K562 (cell line): Measurements from ENCODE around the gene FDX2. TPM values are rescaled to one million over a fixed set of nuclear protein-coding genes. Genes with fewer than 3 reads are reported as not detected.

Source experiments
- HEY1 ChIP-seq: fragments of 250-450 bp; sonication (Bioruptor Pico); IDR thresholded peaks from 2 replicates; pipeline ENCODE4 v1.5.0; 2020; ENCODE audit warnings: mild to moderate bottlenecking, moderate library complexity, borderline replicate concordance
- MYBL2 ChIP-seq, 2 experiments: fragments of 450-650 bp in 1 of 2; sonication (generic) in 1 of 2; formaldehyde crosslinking in 1 of 2; IDR thresholded peaks; 2 replicates each; pipeline versions ENCODE4 v1.6.1 to v1.8.1; 2017 to 2022; ENCODE audit warnings: borderline replicate concordance in 1 of 2, inconsistent platforms in 1 of 2, low read depth in 1 of 2, mild to moderate bottlenecking in 1 of 2, missing genetic modification reagents in 1 of 2, moderate library complexity in 1 of 2
- NONO ChIP-seq, 2 experiments: fragments of 200-400 bp in 1 of 2; fragments of 450-650 bp in 1 of 2; formaldehyde crosslinking in 1 of 2; IDR thresholded peaks; 2 replicates each; pipeline ENCODE4 v1.6.1; 2017; ENCODE audit warnings: low read depth in 2 of 2, mild to moderate bottlenecking in 2 of 2, moderate library complexity in 2 of 2, low read length in 1 of 2
- NR2C2 ChIP-seq, 2 experiments: fragments of 200-800 bp in 1 of 2; sonication (Bioruptor generic) in 1 of 2; sonication (generic) in 1 of 2; formaldehyde crosslinking in 1 of 2; IDR thresholded peaks; 2 replicates each; pipeline versions ENCODE4 v1.6.1 to v1.8.0; 2016 to 2022; ENCODE audit warnings: mild to moderate bottlenecking in 1 of 2, missing compliant biosample characterization in 1 of 2, missing genetic modification characterization in 1 of 2, missing genetic modification reagents in 1 of 2
- POLR3A ChIP-seq: IDR thresholded peaks from 2 replicates; pipeline ENCODE4 v1.6.1; 2011; ENCODE audit warnings: borderline replicate concordance, mild to moderate bottlenecking, moderate library complexity; ENCODE audit not compliant: insufficient read length, insufficient read depth; ENCODE audit errors: extremely low read depth
- RBM22 ChIP-seq: fragments of 200-400 bp; formaldehyde crosslinking; IDR thresholded peaks from 2 replicates; pipeline ENCODE4 v1.6.1; 2018; ENCODE audit warnings: low read length, low read depth; ENCODE audit not compliant: poor library complexity, severe bottlenecking
- TEAD1 ChIP-seq, 2 experiments: fragments of 450-650 bp in 1 of 2; sonication (generic) in 1 of 2; formaldehyde crosslinking; IDR thresholded peaks; 2 replicates each; pipeline versions ENCODE4 v1.4.0 to v1.8.0; 2020 to 2022; ENCODE audit warnings: mild to moderate bottlenecking in 2 of 2, missing genetic modification reagents in 1 of 2
- ZNF707 ChIP-seq: fragments of 250-450 bp; sonication (Bioruptor Pico); conservative IDR thresholded peaks from 2 replicates; pipeline ENCODE4 v1.8.0; 2022; ENCODE audit warnings: inconsistent platforms, mild to moderate bottlenecking, moderate library complexity
- polyA plus RNA-seq, 8 experiments: library from polyadenylated mRNA; depleted of rRNA in 4 of 8; stranded (reverse) in 5 of 8; unstranded in 3 of 8; fragments of >200 nt; fragmentation: Nextera tagmentation in 2 of 8; fragmentation: Illumina TruSeq in 1 of 8; extraction: Ambion mirVana in 2 of 8; extraction: Trizol in 1 of 8; gene quantifications; 2 replicates each; pipeline versions ENCODE4 v1.2.1 to v1.2.3, GENCODE V29; 2011 to 2014; ENCODE audit warnings: inconsistent platforms in 1 of 8, missing spikeins in 1 of 8
- total RNA-seq, 7 experiments: library from RNA; depleted of rRNA in 6 of 7; stranded (reverse); fragments of >200 nt in 6 of 7; fragmentation: Illumina TruSeq in 2 of 7; extraction: Trizol in 2 of 7; gene quantifications; 2 replicates each; pipeline versions ENCODE4 v1.2.1 to v1.2.3, GENCODE V29; 2011 to 2021; ENCODE audit warnings: low replicate concordance in 1 of 7
- TF ChIP-seq, protein P1 (sequence below), 2 experiments: IDR thresholded peaks; 2 replicates each; pipeline ENCODE4 v1.6.1; 2011; ENCODE audit warnings: borderline replicate concordance in 1 of 2, control low read depth in 1 of 2, low read depth in 1 of 2, low read length in 1 of 2, mild to moderate bottlenecking in 1 of 2, mixed read lengths in 1 of 2, moderate library complexity in 1 of 2; ENCODE audit not compliant: insufficient read depth in 1 of 2, insufficient read length in 1 of 2, poor library complexity in 1 of 2, severe bottlenecking in 1 of 2; ENCODE audit errors: extremely low read depth in 1 of 2
- TF ChIP-seq, protein P2 (sequence below): sonication (generic); formaldehyde crosslinking; IDR thresholded peaks from 2 replicates; pipeline ENCODE4 v1.8.1; 2023; ENCODE audit warnings: missing genetic modification reagents, mild to moderate bottlenecking, borderline replicate concordance
- TF ChIP-seq, protein P3 (sequence below): fragments of 450-650 bp; IDR thresholded peaks from 2 replicates; pipeline ENCODE4 v1.6.1; 2017; ENCODE audit warnings: antibody characterized with exemption
- TF ChIP-seq, protein P4 (sequence below): fragments of 450-650 bp; IDR thresholded peaks from 2 replicates; pipeline ENCODE4 v1.6.1; 2017; ENCODE audit warnings: mild to moderate bottlenecking, moderate library complexity

Gene FDX2
- total and polyA plus RNA-seq, 9 of the 15 experiments (the other 6 are each of a cell fraction or from before 2014, with no cell fraction given) = 2.5 to 49.8 (median 29.7) TPM

DNA sequence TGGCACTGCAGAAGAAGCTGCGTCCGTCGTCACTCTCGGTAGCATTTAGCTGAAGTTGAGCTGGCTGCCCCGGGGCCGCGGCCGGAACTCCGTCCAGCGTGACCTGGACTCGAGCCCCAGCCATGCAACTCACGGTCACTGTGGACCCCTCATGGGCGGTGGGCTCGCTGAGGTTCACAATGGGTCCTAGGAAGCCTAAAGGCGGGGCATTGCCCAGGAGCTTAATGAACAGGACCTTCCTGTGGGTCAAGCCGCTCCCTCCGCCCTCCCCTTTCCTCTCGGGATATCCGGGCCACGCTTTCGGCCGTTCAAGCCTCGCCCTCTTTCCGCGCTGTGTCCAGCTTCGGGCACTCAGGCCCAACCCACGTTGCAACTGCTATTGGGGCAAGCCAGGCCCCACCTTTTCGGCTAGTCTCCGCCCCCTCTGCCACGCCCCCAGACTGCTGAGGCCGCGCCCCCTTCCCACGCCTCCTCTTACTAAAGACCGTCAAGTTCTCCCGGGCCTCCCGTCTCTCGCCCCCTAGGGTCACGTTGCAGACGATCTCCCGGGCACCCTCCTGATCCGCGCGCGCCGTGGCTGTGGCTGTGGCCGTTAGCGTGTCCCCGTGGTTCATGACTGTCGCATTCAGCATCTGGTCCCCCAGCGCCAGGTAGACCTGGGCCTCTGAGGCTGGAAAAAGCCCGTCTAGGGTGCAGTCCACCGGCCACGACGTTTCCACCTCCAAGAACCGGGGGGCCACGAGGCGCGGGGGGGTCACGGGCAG lies 19.0 kb upstream of the FDX2 start (continued):
- TF ChIP-seq HEY1 (CRISPR knock-in tag) = no peak
- TF ChIP-seq NR2C2 (CRISPR knock-in tag; IDR thresholded peaks at IDR 0.05) = no peak
- TF ChIP-seq NR2C2 (tag; IDR thresholded peaks at IDR 0.05) = no peak; the same call in none of the 2 replicates
- no peak for TF ChIP-seq RBM22
- no peak for TF ChIP-seq POLR3A
- TF ChIP-seq, protein P1, sequence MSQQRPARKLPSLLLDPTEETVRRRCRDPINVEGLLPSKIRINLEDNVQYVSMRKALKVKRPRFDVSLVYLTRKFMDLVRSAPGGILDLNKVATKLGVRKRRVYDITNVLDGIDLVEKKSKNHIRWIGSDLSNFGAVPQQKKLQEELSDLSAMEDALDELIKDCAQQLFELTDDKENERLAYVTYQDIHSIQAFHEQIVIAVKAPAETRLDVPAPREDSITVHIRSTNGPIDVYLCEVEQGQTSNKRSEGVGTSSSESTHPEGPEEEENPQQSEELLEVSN (IDR thresholded peaks at IDR 0.05; ENCODE audit: borderline replicate concordance in 1 of 2, extremely low read depth in 1 of 2, insufficient read depth in 1 of 2, insufficient read length in 1 of 2, low read depth in 1 of 2, low read length in 1 of 2, poor library complexity in 1 of 2, severe bottlenecking in 1 of 2) = peak in 1 of 2 experiments; percentile 39
- TF ChIP-seq ZNF707 (CRISPR knock-in tag) = no peak
- peak in 1 of 2 experiments; percentile 4; a peak in 1 of 4 replicates for TF ChIP-seq NONO (IDR thresholded peaks at IDR 0.05; ENCODE audit: low read depth in 2 of 2, low read length in 1 of 2)
- TF ChIP-seq, protein P2, sequence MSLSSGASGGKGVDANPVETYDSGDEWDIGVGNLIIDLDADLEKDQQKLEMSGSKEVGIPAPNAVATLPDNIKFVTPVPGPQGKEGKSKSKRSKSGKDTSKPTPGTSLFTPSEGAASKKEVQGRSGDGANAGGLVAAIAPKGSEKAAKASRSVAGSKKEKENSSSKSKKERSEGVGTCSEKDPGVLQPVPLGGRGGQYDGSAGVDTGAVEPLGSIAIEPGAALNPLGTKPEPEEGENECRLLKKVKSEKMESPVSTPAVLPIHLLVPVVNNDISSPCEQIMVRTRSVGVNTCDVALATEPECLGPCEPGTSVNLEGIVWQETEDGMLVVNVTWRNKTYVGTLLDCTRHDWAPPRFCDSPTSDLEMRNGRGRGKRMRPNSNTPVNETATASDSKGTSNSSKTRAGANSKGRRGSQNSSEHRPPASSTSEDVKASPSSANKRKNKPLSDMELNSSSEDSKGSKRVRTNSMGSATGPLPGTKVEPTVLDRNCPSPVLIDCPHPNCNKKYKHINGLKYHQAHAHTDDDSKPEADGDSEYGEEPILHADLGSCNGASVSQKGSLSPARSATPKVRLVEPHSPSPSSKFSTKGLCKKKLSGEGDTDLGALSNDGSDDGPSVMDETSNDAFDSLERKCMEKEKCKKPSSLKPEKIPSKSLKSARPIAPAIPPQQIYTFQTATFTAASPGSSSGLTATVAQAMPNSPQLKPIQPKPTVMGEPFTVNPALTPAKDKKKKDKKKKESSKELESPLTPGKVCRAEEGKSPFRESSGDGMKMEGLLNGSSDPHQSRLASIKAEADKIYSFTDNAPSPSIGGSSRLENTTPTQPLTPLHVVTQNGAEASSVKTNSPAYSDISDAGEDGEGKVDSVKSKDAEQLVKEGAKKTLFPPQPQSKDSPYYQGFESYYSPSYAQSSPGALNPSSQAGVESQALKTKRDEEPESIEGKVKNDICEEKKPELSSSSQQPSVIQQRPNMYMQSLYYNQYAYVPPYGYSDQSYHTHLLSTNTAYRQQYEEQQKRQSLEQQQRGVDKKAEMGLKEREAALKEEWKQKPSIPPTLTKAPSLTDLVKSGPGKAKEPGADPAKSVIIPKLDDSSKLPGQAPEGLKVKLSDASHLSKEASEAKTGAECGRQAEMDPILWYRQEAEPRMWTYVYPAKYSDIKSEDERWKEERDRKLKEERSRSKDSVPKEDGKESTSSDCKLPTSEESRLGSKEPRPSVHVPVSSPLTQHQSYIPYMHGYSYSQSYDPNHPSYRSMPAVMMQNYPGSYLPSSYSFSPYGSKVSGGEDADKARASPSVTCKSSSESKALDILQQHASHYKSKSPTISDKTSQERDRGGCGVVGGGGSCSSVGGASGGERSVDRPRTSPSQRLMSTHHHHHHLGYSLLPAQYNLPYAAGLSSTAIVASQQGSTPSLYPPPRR (CRISPR knock-in tag) = no peak
- TF ChIP-seq, protein P3, sequence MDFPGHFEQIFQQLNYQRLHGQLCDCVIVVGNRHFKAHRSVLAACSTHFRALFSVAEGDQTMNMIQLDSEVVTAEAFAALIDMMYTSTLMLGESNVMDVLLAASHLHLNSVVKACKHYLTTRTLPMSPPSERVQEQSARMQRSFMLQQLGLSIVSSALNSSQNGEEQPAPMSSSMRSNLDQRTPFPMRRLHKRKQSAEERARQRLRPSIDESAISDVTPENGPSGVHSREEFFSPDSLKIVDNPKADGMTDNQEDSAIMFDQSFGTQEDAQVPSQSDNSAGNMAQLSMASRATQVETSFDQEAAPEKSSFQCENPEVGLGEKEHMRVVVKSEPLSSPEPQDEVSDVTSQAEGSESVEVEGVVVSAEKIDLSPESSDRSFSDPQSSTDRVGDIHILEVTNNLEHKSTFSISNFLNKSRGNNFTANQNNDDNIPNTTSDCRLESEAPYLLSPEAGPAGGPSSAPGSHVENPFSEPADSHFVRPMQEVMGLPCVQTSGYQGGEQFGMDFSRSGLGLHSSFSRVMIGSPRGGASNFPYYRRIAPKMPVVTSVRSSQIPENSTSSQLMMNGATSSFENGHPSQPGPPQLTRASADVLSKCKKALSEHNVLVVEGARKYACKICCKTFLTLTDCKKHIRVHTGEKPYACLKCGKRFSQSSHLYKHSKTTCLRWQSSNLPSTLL = no peak
- no peak for TF ChIP-seq MYBL2 (IDR thresholded peaks at IDR 0.05; ENCODE audit: low read depth)
- no peak for TF ChIP-seq MYBL2 (CRISPR knock-in tag; IDR thresholded peaks at IDR 0.05; ENCODE audit: borderline replicate concordance)
- TF ChIP-seq TEAD1 (CRISPR knock-in tag; IDR thresholded peaks at IDR 0.05) = no peak
- TF ChIP-seq, protein P4, sequence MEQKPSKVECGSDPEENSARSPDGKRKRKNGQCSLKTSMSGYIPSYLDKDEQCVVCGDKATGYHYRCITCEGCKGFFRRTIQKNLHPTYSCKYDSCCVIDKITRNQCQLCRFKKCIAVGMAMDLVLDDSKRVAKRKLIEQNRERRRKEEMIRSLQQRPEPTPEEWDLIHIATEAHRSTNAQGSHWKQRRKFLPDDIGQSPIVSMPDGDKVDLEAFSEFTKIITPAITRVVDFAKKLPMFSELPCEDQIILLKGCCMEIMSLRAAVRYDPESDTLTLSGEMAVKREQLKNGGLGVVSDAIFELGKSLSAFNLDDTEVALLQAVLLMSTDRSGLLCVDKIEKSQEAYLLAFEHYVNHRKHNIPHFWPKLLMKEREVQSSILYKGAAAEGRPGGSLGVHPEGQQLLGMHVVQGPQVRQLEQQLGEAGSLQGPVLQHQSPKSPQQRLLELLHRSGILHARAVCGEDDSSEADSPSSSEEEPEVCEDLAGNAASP = no peak
